NCI-H1092 (cell line): ENCODE measurements around the gene MBNL2.

Experiments
- DNase-seq: peaks from one replicate; lab custom pipeline; 2025; lab: John Stamatoyannopoulos, UW

The MBNL2 gene

DNA sequence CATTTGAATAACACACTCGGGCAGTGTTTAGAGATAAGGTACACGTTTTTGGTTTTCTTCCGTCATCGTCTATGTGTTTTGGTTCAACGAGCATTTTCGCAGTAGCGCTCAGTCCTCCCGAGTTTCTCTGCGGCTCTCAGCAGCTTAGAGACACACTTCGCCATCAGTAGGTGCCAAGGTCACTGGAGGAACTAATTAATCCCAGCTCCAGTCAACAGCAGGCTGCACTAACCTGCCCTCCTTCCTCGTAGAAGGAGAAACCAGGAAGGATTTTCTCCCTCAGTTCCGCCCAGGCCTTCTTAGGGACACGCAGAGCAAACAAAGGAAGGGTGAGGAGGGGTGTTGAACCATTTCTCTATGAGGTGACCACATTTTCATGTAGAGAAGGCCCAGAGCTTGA, 12.6 kb downstream of the MBNL2 start:
- no peak for DNase-seq

DNA sequence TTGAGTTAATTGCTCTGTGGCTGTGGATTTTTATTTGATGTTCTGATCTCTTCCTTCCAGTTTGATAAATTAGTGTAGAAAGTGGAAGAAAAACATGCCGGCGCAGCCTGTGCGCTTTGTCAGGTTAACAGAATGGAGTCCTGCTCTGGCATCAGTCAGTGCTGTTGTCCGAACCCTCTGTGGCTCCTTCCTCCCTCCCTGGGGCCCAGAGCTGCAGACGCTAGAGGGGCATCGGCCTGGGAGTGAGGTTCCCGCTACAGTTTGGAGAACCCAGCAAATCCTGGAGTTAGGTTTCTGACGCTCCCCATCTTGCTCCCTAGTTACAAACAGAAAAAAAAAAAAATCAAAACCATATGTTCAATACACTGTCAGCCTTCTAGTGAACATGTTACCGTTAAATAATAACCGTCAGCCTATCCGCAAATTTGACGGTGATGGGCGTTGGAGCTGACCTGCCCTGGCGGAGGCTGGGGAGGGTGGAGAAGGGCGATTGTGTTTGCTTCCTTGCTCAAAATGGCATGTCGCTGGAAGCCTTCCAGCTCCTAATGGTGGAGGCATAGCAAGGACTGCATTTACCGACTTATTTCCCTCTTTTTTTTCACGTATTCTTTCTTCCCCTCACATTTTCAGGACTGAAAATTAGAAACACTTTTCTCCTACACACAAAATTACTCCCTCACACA, 13.6 kb downstream of the MBNL2 start:
- DNase-seq = peak; percentile 86

DNA sequence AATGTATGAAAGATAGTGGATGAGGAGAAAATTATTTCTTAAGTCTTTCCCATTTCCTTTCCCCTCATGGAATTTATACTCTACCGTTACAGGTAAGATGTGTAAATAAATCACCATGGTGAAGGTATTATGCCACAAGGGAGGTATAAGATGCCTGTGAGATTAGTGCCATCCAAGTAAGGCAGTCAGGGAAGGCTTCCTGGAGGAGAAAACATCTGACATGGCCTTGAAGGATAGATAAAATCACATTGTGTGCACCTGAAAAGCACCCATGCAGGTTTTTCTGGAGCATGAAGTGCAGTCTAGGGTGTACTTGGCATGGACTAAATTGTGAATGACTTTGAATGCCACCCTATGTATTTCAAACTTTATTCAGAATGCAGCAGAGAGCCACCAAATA, 15.3 kb downstream of the MBNL2 start:
- DNase-seq = no peak

DNA sequence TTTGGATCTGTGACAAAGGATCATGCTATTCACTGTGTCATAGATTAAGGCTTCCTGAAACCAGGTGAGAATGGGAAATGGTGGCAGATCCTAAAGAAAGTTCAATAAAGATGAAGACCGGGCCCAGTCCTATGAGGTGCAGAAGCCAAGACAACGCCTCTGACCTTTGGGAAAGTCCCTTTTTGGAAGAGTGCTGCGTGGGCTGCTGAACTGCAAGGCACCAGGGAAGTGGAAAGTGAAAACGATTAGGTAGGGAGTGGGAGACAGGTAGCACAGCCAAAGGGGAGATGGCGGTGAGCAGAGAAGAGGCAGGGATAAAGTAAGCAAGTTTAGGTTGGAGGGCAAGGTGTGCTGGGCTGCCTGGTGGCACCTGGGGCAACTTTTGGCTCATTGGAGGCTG, 16.3 kb downstream of the MBNL2 start:
- no peak for DNase-seq

DNA sequence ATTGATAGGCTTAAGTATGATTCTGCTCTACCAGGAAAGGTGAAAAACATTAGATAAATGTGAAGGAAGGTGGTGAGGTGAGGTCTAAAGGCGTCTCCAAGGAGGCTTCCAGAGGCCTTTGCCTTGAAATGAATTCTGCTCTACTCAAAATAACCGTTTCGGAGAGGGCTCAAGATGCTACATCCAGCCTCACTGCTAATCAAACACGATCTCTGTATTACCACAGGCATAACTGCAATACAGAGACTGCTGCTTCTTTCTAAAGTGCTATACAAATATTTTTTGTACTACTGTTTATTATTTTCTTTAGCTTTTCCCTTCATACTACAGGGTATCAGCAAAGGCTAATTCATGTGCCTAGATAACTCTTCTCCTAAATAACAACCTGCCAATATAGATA, 16.8 kb downstream of the MBNL2 start:
- no peak for DNase-seq

DNA sequence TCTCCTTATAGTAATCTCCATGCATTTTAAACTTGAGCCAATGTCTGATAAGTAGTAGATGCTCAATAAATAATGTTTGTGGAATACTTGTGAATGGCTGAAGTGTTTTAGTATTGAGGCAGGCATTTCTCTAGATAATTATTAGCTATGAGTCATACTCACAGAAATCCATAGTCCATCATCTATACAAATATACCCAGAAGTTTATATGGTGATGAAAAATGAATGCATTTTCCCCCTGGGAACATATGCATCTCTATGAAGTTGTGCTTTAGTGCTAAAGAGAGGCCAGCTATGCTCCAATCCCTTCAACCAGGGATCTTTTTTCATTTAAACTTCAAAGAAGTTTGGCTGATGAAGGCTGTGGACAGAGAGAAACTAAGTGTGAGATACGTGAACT, 17.2 kb downstream of the MBNL2 start:
- no peak for DNase-seq

DNA sequence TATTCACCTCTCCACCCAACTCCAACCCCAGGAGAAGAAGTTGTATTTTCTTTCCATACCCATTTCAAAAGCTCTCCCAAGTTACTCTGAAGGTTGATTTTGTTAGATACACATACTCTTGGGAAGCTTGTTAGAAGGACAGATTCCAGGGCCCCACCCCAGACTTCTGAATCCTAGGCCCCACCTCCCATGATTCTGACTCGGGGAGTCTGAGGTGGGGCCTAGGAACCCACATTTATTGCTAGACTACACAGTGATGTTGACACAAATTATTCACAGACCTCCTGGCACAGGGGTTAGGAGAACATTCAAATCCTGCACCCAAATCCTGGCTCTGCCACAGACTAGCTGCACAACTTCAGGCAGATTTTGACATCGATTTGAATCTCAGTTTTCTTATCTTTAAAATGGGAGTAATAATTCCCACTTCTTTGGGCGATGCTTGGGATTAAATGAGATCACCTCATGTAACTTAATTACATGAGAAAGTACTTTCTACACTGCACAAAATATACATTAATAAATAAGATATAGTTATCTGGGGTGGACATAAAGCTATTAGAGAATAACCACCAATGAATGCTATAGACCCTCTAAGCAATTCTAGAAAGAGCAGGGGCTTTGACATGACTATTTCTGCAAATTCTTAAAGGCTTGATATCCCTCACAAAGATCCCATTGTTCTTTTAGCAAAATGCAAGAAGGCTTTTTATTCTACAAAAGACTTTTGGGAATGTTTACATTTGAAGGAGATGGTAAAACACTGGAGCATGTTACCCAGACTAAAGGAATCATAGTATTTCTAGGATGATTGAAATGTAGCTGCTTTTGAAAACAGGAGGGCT, 18.0 kb downstream of the MBNL2 start:
- DNase-seq = no peak

DNA sequence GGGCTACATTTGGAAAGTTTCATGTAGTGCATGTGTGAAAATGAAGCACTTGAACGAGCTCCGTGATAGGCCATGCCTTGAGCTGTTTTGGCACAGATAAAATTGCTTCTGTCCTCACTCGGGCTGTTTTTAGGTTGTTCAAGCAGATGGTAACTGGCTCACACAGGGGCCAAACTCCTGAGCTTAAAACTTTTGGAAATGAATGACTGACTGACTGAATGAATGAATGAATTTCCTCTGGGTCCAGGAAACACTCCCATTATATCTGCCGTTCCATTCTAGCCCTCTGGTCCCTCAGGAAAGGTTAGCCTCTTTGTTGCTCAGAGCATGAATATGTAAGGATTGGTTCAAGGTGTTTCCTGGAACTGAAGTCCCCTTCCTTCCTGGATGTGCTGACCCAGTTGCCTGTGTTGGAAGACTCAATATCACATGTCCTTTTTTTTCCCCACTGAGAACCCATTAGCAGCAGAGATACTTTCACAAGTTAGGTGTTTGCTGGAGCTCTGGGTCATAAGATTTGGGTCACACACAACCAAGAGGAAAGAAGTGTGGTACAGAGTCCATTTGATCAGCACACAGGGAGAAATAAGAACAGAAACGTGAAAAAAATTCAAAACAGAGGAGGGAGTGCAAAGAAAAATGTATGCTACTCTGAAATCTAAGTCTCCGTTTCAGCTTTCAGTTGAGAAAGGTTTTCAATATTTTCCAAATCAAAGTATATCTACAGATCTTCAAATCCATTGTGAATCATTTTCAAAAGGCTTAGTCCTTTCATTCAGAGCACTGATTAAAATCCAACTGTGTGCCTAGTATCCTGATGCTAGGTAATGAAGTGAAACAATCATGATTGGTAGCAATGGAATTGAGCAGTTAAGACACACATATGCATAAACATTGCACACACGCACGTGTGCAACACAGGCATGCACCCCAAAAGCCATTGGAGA, 18.9 kb downstream of the MBNL2 start:
- DNase-seq = no peak

DNA sequence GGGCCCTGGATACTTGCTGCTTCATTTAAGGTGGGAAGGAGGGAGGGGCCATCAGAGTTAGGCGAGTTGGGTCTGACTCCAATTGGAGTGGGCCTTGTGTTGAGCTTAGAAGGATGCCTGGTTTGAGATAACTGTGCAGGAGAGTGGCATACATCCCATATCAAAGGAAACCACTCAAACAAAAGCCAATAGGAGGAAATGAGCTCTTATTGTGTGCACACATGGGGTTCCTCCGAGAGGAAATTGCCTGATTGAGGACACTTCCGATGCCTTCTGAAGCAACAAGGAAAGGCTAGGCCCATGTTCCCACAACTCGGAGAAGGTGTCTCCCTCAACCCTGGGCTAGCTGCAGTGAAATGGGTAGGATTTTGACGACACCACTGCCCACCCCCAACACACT, 19.6 kb downstream of the MBNL2 start:
- DNase-seq = no peak

DNA sequence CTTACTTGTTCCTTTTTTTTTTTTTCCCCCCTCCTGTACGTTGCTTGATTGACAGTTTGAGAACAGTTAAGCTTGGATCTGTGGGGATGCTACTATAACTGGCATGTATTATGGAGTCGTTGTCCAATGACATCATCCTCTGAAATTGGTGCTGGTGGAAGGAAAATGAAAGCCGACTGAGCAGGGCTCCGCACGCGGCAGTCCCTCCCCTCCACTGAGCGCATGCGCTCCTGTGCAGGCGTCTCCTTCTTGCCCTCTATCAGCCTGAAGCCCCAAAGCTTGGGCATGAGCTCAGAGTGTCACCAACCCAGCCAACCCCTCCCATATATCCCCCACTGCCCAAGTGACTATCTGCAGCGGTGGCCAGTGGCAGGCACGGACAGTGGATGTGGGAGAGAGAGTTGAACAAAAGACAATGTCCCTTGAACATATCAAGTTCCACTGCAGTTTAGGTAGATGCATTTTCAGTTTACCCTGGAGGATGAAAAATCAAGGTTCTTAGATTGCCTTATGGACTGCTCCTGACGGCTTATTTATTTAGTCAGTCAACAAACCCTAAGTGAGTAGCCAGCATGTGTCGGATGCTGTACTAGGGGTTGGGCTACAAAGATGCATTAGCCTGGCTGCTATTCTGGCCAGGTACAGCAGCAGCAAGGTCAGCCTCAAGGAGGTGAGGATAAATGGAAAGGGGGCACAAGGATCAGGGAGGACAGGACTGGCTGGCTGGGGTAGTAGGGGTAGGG, 20.8 kb downstream of the MBNL2 start:
- DNase-seq = no peak

DNA sequence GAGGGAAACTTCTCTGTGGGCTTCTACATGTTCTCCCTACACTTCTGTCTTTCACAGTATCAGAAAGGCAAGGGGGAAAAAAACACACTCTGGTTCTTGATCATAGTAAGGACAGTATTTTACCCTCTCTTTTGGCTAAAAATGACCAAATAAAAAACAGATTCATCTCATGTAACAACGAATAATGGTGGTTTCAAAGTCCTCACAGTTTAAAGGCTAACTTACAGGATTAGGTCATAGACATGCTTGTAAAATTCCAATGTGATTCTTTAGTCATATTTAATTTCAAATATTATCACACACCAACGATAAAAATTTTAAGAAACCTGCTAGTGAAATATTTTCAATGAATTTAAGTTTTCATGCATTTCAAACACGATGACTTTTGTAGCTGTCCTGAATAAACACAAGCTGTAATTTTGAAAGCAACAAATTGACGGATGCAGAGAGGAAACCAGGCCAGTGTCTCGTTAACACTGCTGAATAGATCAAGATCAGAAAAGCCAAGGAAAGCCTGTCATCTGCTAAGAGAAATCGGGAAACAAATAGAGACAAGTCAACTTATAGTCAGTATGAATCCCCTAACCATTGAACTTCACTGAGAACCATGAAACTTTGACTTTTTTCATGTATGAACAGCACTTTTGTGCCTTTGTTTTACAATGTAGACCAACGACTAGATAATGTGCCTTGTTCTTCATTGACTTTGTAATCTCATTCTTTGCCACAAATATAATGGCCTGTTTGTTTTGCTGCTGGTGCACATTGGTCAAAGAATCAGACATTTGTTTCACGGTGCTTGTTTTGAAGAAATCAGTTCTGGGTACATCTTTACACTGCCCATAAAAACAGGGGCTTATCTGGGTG, 22.0 kb downstream of the MBNL2 start:
- no peak for DNase-seq

DNA sequence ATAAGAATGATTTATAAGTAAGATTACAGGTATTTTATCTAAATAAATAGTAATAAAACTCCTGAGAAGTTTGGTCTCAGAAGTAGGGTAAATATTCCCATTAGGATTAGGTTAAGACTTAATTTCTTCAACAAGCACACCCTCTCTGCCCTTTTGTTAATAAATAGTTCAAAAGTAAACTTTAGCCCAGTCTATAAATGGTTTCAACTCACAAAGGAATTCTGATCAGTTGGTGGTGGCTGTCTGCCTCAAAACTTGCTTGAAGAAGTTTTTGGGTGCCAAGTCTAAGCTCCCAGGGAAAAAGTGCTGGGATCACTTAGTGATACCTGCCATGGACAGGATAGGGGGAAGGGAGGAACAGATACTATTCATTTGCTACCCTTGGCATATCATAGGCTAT, 22.9 kb downstream of the MBNL2 start:
- DNase-seq = no peak

DNA sequence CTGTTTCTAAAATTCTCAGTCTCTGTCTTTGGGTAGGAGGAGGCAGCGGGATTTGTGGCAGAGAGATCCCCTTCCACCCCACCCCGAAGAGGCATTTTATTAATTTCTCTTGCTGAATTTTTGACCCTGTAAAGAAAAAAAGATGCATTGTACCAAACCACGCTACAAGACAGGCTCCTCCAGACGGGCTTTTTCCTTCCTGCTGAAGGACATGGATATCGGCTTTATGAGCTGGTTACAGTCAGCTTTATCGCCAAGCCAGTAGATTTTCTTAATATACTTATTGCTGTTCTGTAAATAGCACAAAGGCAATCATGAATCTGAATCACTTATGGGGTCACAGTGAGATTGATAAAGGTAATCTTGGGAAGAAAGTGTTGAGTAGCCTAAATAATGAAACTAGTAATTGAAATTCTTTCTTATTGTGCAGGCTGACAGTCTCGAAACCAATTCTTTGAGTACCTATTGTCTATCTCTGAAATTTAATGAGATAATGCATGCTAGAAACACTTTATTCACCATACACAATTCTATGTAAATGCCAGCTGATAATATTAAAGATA, 24.5 kb downstream of the MBNL2 start:
- no peak for DNase-seq

DNA sequence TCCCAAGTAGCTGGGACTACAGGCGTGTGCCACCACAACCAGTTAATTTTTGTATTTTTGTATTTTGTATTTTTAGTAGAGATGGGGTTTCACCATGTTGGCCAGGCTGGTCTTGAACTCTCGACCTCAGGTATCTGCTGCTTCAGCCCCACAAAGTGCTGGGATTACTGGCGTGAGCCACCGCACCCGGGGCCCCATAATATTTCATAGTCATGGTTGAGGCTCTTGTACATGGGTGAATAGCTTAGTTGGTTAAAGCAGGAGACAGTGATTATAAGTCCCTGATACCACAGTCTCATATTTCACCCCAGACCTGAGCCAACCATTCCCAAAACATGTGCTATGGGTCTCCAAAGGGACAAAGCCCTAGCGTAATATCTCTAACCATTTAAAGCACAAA, 26.1 kb downstream of the MBNL2 start:
- DNase-seq = no peak

DNA sequence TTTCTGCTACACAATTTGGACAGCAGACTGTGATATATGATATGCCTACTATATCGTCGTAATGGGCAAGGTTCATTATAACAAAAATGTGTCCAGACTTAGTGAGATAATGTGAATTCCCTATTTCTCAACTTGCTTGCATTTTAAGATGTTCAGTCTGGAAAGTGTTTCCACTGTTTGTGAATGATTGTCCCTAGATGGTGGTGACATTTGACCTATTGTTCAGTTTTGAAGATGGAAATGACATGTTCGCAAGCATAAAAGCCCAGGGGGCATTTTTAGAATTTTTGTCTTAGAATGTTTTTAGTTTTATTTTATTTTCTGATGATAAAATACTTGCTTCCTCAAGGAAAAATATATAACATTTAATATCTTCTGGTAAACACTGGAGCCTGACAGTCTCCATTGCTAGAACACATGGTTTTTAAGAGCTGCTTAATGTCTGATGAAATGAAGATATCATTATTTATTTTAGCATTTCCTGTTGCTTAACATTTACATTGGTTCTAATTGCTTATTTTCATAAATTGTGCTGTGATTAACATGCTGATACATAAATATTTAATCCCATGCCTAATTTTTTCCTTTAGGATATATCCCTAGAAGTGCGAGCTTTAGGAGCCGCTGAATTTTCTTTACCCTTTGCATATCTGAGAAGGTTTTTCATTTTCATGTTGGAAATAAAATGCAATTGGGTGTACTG, 27.1 kb downstream of the MBNL2 start:
- DNase-seq = no peak

DNA sequence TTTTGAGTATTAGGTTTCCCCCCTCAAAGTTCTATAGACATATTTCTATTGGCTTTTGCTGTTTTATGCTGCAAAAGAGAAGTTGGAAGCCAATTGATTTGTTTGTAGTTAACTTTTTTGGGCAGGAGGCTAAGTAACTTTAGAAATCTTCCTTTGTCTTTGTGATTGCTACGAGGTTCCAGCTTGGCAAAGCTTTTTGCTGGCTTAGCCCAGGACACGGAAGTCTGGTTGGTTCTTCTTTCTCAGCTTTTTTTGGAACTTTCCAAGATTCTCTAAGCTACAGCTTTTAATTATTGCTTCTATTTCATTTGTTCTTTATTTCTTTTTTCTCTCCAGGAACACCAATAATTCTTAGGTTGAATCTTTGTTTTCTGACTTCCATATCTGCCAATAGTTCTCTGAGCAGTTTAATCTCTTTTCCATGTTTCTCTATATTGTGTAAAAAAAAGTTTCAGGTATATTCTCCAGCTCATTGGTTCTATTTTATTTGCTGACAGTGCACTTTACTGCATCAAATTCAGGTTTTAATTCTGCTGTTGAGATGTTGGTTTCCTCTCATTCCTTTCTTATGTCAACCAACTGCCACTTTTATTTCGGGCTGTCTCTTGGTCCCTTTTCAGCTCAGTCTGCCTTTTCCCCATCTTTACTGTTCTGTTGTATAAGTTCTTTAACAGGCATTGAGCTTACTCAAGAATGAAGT, 27.8 kb downstream of the MBNL2 start:
- no peak for DNase-seq

DNA sequence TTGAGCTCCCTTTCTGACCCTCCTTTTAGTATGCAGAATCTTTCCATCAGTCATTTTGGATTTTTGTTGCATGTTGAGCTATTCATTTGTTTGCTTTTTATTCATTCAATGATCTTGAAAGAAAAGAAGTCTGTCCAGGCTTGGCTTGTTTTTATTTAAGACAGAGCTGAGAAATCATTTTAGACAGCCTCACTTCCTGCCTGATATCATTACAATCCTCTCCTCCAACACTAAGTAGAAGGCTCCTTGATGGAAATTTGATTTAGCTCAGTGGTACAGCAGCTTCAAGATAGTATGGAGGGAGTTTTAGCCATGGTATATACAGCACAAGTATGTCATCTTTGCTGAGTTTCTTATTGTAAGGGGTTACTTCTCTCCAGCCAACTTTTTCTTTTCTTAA, 28.4 kb downstream of the MBNL2 start:
- no peak for DNase-seq

DNA sequence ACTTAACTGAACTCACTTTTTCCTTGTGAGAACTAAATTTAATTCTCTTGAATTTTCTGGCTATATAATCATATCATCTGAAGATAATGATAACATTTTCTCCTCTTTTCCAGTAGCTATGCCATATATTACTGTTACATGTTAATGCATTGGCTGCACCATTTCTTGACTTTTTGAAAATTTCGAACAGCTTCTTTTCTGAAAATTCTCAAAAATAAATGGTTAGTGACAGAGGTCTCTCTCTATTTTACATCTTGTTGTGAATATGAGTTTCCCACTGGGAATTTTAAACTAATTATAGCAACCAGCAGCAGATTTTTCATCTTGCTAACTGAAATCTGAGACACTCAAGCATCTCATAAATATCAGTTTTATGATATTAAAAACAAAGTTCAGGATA, 30.6 kb downstream of the MBNL2 start:
- DNase-seq = no peak

DNA sequence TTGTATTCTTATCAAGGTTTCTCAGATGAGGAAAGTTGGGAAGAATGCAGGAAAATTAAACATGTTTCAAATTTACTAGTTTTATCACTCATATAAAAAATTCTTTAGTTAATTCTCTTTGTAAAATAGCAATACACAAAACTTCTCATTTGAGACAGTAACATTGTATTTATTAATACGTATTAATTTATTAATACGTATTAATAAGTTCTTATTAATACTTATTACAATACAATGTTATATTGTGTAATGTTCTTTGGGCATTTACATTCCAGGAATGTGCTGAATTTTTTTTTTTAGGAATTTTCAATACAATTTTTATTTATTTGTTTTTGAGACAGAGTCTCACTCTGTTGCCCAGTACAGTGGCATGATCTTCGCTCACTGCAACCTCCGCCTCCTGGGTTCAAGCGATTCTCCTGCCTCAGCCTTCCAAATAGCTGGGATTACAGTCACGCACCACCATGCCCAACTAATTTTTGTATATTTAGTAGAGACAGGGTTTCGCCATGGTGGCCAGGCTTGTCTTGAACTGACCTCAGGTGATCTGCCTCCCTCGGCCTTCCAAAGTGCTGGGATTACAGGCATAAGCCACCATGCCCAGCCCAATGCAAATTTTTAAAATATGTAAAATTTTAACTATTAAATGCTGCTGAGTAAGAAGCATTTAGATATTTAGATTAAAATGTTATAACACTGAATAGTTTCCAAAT, 31.6 kb downstream of the MBNL2 start:
- DNase-seq = no peak
